GM18907 (cell line): Measurements from ENCODE around the gene DACT2.
"Not testable (repeated sequence)": the region's sequence is repeated elsewhere in the genome, so short reads cannot be mapped to it uniquely, and the experiment has no call there.

Source experiments
- ATAC-seq: cut with Tn5 transposase; IDR thresholded peaks from one replicate; pipeline ENCODE4 v1.9.1; 2021; ENCODE audit warnings: mild to moderate bottlenecking, moderate library complexity; ENCODE audit not compliant: unreplicated experiment

The DACT2 gene

DNA sequence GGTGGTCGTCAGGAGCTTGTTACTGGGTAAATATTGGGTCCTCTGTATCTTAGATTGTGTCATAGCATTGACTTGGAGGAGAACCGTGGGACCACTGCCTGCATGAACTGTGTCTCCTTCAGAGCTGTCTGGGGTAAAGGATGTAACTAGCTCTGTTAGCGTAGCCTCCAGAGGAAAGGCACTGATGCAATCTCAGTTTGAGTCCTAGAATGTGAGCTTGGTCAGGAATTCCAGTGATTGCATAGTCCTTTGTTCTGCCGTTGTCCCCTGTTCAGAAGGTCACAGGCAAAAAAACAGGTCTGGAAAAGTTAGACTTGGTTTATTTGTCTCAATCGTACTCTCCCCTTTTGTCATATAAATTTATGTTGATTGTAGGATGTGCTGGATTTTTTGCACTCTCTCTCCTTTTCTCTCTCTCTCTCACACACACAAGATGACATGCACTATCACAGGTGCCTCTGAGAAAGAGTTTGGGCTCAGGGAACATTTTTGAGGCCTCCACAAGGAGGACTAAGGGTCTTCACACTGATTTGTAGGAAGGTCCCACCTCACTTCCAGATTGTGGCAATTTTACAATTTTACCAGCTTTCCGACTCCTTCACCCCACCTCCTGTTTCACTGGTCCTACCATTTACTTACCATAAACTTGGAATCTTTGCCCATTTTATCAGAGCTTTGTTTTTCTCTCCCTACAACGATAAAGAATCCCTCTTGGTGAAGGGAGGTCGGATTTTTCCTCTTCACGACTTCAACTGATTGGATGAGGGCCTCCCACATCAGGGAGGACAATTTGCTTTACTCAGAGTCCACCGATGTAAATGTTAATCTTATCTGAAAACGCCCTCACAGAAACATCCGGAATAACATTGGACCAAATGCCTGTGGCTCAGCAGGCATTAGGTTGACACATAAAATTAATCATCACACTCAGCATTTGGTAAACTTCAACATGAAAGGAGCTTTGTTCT lies 7.0 kb upstream of the DACT2 start:
- ATAC-seq = no peak

- no peak for ATAC-seq
Measured at GRCh38 chr6:168322966-168323365, 3.4 kb upstream of the DACT2 start.

- ATAC-seq = no peak
Measured at GRCh38 chr6:168320634-168321033, 1.1 kb upstream of the DACT2 start.

DNA sequence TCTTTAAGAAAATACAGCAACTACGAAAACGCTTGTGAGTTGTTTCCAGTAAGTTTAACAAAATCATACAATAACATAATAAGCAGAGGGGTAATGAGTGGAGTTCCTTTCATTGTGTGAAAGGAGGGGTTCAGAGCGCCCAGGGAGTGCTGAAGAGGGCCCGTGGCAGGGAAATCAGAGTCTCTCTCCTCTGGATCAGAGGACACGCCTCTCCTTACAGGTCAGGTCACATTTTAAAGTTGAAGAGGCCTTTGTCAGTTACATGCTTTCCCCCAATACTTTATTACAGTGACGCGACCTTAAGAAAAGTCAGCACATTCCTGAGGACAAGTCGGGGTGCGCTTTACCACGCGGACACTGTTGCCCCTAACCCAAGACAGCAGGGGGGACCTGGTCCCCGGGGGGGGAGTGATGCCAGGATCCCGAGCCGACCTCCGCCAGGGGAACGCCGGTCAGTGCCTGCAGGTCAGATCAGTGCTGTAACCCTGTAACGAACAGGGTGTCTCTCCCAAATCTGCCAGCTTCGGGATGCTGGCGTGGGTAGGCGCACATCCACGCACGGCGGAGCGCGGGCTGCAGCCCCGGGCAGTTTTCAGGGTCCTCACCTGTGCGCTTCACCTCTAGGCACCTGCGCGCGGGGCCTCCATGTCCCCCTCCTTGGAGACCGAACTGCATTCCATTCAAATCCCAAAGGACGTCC lies 848 bp downstream of the DACT2 start:
- ATAC-seq = no peak

GRCh38 chr6:168318090-168318489 lies 1.5 kb downstream of the DACT2 start:
- ATAC-seq = no peak

DNA sequence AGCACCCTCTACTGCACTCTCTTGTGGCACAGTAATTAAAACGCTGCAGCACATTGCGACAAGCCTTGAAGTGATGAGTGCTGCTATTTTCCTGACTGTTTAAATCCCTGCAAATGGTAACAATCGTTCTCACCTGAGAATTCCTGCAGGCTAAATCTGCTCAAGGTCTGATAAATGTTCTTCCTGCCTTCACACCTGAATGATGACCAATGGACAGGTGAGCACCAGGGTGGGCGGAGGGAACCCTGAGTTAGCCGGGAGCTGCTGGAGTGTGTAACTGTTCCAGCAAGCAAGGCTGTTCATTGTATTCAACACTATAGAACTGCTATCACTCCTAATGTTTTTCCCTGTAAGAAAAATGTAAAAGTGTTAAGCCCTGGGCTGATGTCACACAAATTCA lies 4.0 kb downstream of the DACT2 start:
- ATAC-seq = no peak

- ATAC-seq = no peak
Measured at GRCh38 chr6:168314948-168315347, 4.6 kb downstream of the DACT2 start.

DNA sequence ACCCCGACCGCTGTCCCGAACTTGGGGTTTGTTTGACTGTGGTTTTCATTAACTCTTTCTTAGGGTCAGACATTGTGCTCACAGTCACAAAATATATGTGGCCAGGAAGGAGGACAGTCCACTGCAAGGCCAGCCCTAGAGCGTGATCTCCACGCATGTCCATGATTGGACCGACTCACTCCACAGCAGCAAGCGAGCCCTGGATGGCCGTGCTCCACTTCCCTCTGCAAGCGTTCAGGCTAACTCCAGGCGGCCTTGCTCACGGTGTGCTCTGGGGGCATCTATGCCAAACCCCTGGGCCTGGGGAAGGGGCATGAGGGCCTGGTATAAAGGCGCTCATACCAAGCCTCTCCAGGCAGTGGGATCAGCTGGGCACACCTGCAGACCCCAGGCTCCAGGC lies 5.6 kb downstream of the DACT2 start:
- no peak for ATAC-seq

DNA sequence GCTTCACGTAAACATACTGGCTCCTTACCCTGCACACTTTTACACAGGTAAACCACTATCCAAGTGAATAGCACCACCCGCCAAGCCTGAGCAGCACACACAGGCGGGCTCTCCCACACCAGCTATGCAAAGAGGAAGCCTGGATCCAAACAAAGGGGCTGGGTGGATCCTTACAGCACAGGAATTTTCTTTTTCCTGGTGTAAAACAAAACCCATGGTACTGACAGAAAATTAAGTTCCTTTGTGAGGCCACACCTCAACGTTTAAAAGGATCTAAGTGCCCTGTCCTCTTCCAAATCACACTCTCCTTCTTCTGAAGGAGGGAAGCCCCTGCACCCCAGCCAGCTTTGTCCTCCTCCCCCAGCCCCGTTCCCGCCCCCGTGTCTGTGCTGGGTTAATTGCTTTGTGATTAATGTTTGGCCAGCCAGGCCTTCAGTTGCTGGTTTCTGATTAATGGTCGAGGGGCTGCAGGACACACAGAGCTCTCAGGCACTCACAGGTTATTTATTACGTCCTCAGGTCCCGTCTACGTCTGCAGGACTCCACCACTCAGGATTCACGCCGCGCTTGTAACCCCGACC lies 6.1 kb downstream of the DACT2 start:
- no peak for ATAC-seq

GRCh38 chr6:168312125-168312507 lies 7.5 kb downstream of the DACT2 start:
- not testable (repeated sequence) for ATAC-seq

DNA sequence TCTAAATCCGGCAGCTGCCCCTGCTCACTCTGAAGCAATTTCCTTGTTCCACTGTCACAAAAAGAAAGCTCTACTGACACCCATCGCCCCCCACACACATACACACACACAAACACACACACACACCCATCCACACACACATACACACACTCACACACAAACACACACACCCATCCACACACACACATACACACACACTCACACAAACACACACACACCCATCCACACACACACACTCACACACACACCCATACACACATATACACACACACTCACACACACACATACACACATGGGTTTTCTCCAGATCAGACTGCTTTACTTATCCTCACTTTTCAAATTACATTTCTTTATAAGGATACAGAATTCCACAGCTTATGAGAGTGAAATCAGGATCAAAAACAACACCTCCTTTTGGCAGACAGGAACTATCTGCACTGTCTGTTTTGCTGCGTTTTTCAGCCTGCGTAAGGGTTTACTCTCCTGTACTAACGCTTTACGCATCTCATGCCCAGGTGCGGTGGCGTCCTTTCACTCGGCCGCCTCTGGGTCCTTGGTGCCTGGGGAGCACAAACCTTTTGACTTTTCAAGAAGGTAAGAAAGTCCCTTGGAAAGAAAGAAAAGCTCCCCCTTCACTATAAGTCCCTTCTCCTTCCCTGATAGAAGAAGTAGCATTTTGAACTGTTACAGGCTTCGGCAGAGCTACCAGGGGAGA lies 8.0 kb downstream of the DACT2 start:
- no peak for ATAC-seq

GRCh38 chr6:168310945-168311344 lies 8.6 kb downstream of the DACT2 start:
- ATAC-seq = no peak

DNA sequence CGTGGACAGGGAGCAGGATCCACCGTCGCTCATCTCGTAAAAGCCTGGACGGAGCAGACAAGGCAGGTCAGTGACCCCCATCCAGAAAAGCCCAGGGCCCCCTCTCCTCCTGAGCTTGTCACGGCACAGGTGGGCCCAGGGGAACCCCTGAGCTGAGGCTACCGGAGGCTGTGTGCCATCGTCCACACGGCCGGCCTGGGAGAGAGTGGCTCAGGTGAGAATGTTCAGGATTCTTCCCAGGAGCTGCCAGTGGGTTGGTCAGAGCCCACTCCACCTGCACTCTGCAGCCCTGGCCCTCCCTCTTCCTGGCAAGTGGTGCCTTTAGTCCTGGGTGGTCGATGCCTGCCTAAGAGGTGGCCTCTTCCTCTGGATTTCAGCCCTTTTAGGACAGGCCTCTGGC lies 9.2 kb downstream of the DACT2 start:
- ATAC-seq = no peak

GRCh38 chr6:168309997-168310396 lies 9.6 kb downstream of the DACT2 start:
- ATAC-seq = no peak

DNA sequence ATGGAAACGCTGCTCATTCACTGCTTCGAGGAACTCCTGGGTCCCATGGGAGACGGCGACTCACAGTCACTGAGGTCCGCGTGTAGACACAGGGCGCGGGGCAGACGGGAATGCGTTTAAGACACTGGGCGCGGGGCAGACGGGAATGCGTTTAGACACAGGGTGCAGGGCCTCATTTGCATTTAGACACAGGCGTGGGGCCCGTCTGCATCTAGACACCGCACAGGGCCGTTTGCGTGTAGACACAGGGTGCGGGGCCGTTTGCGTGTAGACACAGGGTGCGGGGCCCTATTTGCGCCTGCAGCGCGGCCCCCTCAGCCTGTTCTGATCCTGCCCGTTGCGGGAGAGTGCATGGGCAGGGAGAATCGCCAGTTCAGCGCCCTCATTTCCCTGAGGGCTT lies 10.4 kb downstream of the DACT2 start:
- no peak for ATAC-seq

DNA sequence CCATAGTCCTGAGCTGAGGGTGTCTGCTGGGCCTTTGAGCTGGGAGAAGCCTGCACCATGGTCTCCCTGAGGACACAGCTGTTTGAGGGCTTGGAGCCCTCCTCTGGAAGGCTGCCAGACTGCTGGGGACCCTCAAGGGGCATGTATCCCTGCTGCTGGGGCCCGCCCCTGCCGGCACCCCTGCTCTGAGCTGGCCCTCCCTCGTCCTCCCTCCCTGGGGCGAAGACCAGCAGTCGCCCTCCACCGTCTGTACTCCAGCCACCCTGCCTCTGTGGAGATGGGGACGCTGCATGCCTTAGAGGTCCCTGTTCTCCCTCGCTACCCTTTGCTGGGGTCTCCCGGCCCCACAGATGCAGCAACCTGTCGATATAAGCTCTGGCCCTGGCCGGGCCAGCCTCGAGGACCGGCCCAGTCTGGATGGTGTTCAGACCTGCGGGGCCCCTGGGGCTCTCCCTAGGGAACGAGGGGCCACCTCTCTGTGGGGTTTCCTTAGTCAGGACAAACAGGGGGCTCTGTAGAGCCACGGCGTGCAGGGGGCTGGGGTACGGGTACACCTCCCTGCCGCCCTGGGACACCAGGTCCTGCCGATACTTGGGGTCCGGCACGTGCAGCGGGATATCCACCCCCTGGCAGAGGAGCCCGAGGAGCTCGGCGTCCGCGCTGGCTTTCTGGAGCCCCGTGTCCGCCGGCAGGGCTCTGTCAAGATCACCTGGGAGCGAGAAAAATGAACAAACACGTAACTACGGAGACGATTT lies 11.0 kb downstream of the DACT2 start:
- no peak for ATAC-seq

DNA sequence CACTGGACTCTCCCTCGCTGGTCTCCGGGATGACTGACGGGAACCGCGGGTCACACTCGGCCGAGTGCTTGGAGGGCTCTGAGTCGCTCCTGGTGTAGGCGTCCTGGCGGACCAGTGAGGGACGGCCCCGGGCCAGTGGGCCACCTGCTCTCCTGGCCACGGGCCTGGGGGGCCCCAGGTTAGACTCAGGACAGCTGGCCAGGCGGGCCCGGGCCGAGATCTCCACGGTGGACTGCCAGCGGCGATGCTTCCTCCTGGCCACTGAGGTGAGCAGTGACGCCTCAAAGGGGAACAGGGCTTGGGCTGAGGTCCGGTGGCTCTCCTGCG lies 11.9 kb downstream of the DACT2 start:
- no peak for ATAC-seq

DNA sequence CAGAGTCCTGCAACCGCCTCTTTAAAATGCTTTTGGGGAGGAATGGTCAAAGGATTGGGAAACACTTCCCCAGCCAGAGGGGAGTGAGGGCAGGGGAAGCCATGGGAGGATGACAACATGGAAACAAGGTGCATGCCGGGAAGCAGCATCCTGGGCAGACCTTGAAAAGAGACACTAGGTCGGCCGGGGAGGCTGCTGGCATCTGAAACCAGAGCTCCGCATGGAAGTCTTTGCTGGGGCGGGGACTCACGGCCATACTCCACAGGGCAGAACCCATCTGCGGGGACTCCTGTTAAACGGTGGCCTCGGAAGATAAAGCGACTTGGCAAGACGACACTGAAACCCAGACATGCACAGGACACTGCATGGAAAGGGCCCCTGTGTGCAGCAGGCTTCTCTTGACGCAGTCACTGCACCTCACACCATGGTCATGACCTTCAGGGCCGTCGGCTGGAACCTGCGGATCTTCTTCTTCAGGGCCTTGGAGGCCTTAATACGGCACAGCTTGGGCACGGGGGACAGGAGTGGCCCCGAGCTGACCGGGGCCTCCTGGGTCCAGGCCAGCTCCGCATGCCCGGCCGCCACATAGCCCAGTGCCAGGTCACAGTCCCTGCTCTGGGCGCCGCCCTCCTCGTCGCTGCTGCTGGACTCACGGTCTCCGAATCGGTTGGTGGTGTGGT lies 12.4 kb downstream of the DACT2 start:
- no peak for ATAC-seq

DNA sequence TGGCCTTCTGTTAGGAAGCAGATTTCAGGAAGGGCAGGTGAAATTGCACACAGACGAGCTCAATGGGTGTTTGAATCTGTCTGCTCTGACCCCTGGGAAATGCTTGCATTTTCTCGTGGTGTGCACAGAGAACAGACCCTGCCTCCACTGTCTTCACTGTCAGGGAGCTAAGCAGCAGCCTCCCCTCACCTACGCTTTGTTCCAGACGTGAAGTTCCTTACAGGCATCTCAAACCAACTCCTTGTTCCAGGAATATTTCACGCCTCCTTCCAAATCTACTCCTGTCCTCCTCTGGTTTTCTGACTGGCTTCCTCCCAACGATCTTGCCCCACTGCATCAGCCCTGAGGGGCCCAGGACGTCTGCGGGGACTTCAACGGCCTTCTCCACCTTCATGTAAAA lies 13.7 kb downstream of the DACT2 start:
- ATAC-seq = no peak

DNA sequence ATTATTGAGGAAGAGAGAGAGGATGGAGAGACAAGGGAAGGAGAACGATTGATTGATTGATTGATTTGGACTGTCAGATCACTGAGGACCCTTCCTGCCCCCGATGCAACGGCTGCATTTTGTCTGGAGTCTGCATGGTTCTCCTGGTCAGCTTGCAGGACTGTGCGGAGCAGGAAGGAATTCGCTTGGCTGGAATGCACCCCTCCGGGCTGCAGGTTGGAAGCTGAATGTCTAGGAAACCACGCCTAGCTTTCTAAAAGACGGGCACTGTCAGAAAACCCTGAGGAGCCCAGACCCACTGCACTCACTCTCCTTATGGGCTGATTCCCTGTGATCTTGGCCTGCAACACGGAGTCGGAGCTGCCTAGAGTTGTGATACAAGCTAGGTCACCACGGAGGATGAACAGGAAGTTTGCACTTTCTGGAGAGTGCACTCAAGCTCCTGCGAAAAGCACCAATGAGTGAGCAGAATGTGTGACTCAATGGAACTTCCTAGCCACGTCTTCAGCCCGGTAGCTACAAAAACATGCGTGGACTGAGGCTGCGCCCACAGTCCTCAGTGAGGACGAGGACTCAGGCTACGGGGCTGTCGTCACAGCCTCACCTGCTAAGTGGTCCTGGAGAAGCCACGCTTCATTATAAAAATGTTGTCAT lies 14.4 kb downstream of the DACT2 start:
- ATAC-seq = no peak
